ENCODE results near the gene UBE2S.
A peak's percentile ranks its signal among the peaks of the same experiment; 100 is the strongest.
"Not testable (repeated sequence)": the region's sequence is repeated elsewhere in the genome, so short reads cannot be mapped to it uniquely, and the experiment has no call there.

Gene UBE2S

GRCh38 chr19:55407550-55407799, at the start of gene UBE2S:
UBE2S (minus strand) TSS chr19:55407788; CDS start chr19:55407589, 199 bp downstream.
- not testable (repeated sequence) for DNase-seq (ENCODE audit: low read depth in 3 of 3)

GRCh38 chr19:55456347-55456746, 48.8 kb upstream of the UBE2S start:
- DNase-seq (ENCODE audit: low read depth in 3 of 3): no peak

GRCh38 chr19:55455576-55456235, 48.1 kb upstream of the UBE2S start:
- DNase-seq (ENCODE audit: low read depth in 3 of 3): no peak

GRCh38 chr19:55454787-55455243, 47.2 kb upstream of the UBE2S start:
- no peak for DNase-seq (ENCODE audit: low read depth in 3 of 3)

GRCh38 chr19:55453511-55454260, 46.1 kb upstream of the UBE2S start:
- no peak for DNase-seq (ENCODE audit: low read depth in 3 of 3)

- DNase-seq (ENCODE audit: low read depth in 3 of 3): peak in 1 of 3 donors; percentile 37
Measured at GRCh38 chr19:55452749-55453346, 45.3 kb upstream of the UBE2S start.

GRCh38 chr19:55451965-55452748, 44.6 kb upstream of the UBE2S start:
- DNase-seq (ENCODE audit: low read depth in 3 of 3): no peak

GRCh38 chr19:55451163-55451964, 43.8 kb upstream of the UBE2S start:
- no peak for DNase-seq (ENCODE audit: low read depth in 3 of 3)

GRCh38 chr19:55449469-55449868, 41.9 kb upstream of the UBE2S start:
- DNase-seq (ENCODE audit: low read depth in 3 of 3): no peak

- DNase-seq (ENCODE audit: low read depth in 3 of 3): not testable (repeated sequence)
Measured at GRCh38 chr19:55448175-55448490, 40.5 kb upstream of the UBE2S start.

- no peak for DNase-seq (ENCODE audit: low read depth in 3 of 3)
Measured at GRCh38 chr19:55447421-55448174, 40.0 kb upstream of the UBE2S start.

- no peak for DNase-seq (ENCODE audit: low read depth in 3 of 3)
Measured at GRCh38 chr19:55446060-55446459, 38.5 kb upstream of the UBE2S start.

- DNase-seq (ENCODE audit: low read depth in 3 of 3): no peak
Measured at GRCh38 chr19:55444646-55445045, 37.1 kb upstream of the UBE2S start.

- no peak for DNase-seq (ENCODE audit: low read depth in 3 of 3)
Measured at GRCh38 chr19:55443824-55444480, 36.4 kb upstream of the UBE2S start.

GRCh38 chr19:55443045-55443823, 35.6 kb upstream of the UBE2S start, which contains the start of gene SHISA7:
SHISA7 (minus strand) TSS chr19:55443300; CDS start chr19:55442863, 437 bp downstream.
- DNase-seq (ENCODE audit: low read depth in 3 of 3): no peak

GRCh38 chr19:55442372-55442961, 34.9 kb upstream of the UBE2S start:
- DNase-seq (ENCODE audit: low read depth in 3 of 3): no peak

GRCh38 chr19:55441692-55442321, 34.2 kb upstream of the UBE2S start:
- no peak for DNase-seq (ENCODE audit: low read depth in 3 of 3)

- no peak for DNase-seq (ENCODE audit: low read depth in 3 of 3)
Measured at GRCh38 chr19:55441319-55441691, 33.7 kb upstream of the UBE2S start.

Measured in stimulated activated CD4-positive, alpha-beta T cell treated with anti-CD3 and anti-CD28 coated beads, TNF-alpha, amount 100 ng/mL, for 48 hours (primary cell).